22Rv1 (cell line): ENCODE measurements around the gene MYCBP2.

Experiments
- H3K27ac ChIP-seq: fragments of 450-650 bp; 2 replicates; pipeline ENCODE4 v1.5.1; 2017
- ZFX ChIP-seq: fragments of 450-650 bp; IDR thresholded peaks from 2 replicates; pipeline ENCODE4 v1.6.1; 2017; ENCODE audit warnings: antibody characterized with exemption, borderline replicate concordance
- TF ChIP-seq, protein P1 (sequence below): fragments of 450-650 bp; IDR thresholded peaks from 2 replicates; pipeline ENCODE4 v1.5.1; 2017; ENCODE audit warnings: mild to moderate bottlenecking

MYCBP2 gene

DNA sequence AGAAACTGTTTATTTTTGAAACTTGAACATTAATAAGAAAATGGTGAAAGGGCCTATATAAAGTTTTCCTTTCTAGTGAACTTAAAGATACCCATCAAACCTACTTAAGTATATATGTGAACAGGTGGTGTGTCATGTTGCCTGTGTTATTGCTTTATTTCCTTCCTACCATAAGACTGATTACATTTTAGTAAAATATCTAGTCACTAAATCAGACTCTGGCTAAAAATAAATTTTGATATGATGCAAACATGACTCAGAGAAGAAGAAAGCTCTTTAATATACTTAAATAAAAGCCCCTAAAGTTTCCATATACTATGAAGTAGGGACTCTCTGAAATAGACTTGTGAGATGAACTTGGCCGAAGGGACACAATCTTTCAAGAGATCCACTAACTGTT is 264.8 kb downstream of the MYCBP2 start:
- TF ChIP-seq, protein P1, sequence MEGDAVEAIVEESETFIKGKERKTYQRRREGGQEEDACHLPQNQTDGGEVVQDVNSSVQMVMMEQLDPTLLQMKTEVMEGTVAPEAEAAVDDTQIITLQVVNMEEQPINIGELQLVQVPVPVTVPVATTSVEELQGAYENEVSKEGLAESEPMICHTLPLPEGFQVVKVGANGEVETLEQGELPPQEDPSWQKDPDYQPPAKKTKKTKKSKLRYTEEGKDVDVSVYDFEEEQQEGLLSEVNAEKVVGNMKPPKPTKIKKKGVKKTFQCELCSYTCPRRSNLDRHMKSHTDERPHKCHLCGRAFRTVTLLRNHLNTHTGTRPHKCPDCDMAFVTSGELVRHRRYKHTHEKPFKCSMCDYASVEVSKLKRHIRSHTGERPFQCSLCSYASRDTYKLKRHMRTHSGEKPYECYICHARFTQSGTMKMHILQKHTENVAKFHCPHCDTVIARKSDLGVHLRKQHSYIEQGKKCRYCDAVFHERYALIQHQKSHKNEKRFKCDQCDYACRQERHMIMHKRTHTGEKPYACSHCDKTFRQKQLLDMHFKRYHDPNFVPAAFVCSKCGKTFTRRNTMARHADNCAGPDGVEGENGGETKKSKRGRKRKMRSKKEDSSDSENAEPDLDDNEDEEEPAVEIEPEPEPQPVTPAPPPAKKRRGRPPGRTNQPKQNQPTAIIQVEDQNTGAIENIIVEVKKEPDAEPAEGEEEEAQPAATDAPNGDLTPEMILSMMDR = no peak
- no peak for TF ChIP-seq ZFX
- no peak overlapping the region for H3K27ac ChIP-seq

DNA sequence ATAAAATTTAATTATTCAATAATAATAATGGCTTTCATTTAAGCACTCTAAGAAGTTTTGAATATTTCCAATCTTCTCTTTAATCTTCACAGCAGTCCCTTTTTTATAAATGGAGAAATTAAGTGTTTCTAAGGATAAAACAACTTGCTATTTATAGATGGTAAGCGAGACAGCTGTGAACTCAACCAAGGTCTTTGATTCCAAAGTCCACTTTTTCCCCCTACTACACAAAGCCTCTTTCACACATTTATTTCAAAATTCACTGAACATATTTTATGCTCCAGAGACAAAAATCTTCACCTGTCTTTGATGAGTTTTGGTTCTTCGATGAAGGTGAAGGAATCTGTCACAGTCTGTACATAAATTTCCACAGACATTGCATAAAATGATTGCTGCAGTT is 265.5 kb downstream of the MYCBP2 start:
- H3K27ac ChIP-seq = no peak overlapping the region

DNA sequence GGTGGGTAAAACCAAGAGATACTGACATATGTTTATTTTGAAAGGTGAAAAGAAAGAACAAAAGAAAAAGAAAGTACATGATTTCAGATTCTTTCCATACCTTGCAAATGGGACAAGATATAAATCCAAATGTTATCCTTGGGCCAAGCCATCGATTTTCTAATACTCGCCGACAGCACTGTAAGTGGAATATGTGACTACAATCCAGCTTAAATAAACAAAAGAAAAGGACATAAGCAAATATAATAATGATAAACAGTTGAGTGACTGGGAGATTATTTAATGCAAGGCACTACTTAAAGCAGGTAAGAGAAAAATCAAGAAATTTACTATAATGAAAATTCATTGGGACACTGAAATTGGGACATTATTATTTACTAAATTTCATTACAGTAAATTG is 270.0 kb downstream of the MYCBP2 start:
- TF ChIP-seq ZFX = no peak
- TF ChIP-seq, protein P1 = no peak

More for the DNA sequence above, 265.5 kb downstream of the MYCBP2 start:
- no peak for TF ChIP-seq ZFX

DNA sequence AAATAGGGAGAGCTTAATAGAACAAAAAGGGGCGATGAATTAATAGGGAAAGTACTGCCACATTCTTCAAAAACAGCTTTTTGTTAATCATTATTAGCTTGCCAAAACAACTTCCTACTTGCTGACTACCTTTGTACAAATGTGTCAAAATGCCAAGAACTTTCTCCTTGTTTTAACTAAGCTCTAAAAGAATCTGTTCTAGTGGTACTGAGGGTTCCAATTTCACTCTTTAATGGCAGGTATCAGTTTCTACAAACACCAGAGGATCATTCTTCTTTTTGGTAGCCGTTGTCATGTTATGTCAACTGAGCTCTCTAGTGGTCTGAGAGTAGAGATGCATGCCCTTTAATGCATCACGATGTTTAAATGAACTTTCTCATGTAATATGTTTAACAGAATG is 270.5 kb downstream of the MYCBP2 start:
- peak overlapping the region; percentile 43 for H3K27ac ChIP-seq
- no peak for TF ChIP-seq ZFX
- TF ChIP-seq, protein P1 = peak; percentile 20; the same call in 1 of the 2 replicates

More for the DNA sequence above, 270.0 kb downstream of the MYCBP2 start:
- H3K27ac ChIP-seq = peak overlapping the region; percentile 43

DNA sequence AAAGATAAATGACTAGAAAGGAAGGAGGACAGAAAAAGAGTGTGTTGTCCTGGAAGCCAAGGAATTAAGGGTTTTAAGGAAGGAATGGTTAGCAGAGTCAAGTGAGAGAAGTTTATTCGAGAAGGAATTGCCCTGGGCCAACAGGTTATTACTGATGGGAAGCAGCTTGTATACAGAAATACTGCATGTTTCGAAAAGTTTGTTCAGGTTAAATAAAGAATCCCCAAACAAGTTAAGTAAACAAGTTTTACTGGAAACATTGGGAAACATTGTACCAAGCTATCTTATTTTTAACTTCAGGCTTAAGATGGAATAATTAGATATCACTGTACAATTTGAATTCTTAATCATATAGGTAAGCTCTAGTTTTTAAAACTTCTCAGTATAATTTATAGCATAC is 271.7 kb downstream of the MYCBP2 start:
- TF ChIP-seq, protein P1 = no peak
- TF ChIP-seq ZFX = no peak
- H3K27ac ChIP-seq = peak overlapping the region; percentile 43

DNA sequence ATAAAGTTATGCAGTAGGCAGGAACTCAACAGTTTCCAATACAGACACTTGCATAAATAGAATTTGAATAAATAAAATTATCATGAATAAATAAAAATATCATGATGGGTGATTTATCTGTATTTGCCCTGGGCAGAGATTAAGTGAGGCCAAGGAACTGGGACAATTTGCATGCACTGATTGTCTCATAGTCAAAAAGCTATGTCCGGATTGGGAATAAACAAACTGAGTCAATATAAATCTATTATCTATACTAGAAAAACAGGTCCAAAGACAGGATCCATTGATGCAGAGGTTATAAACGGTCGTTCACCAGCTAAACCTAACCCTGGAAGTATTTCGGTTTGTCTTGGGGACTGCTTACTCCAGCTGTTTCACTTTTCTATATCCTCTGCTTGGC is 273.7 kb downstream of the MYCBP2 start:
- TF ChIP-seq, protein P1 = no peak
- TF ChIP-seq ZFX = no peak
- no peak overlapping the region for H3K27ac ChIP-seq

DNA sequence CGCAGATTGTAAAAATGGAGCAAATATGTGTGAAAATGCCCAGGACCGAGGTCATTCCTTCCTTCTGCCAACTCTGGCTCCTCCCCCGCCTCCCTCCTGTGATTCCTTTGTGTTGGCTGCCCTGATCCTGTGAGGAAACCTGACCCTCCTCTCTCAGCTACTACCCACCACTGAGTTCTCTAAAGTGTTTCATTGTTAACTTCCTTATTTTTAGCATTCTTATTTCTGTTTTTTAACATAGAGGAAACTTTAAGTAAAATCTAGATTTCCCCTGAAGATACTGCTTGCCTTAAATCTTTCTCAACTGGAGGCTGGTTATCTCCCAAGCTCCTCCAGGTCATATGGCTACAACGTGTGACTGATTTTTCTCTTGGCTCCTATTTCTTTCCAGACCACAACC is 278.2 kb downstream of the MYCBP2 start:
- no peak overlapping the region for H3K27ac ChIP-seq
- TF ChIP-seq, protein P1 = no peak
- no peak for TF ChIP-seq ZFX

DNA sequence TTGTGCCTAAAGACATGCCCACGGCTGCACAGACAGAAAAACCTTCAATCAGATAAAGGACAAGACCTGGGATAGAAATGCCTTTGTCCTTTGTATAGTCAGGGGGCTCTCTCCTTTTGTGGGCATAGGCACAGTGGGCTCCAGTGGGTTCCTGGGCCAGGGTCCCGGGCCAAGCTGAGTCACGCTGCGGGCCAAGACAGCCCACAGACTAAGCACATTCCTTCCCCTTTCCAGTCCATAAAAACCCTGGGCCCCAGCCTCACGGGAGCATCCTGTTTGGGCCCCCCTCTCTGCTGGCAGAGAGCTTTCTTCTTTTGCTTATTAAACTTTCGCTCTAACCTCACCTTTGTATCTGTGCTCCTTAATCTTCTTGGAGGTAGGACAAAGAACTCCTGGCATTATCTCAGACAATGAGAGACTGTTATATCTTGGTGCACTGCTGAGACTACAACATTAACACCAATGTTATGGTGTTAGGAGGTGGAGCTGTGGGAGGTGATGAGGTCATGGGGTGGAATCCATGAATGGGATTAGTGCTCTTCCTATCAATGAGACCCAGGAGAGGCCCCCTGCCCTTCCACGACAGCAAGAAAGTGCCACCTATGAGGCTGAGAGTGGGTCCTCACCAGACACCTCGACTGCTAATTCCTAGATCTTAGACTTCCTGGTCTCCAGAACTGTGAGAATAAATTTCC is 279.1 kb downstream of the MYCBP2 start:
- H3K27ac ChIP-seq = no peak overlapping the region
- TF ChIP-seq, protein P1 = no peak
- no peak for TF ChIP-seq ZFX
